ENCODE results near the gene IGFBP4. TPM values are rescaled to one million over a fixed set of nuclear protein-coding genes. Genes with fewer than 3 reads are reported as not detected.

The IGFBP4 gene
- total and polyA plus RNA-seq, 2 of the 4 experiments (the other 2 are of a cell fraction), result 308 to 1,187 TPM

DNA sequence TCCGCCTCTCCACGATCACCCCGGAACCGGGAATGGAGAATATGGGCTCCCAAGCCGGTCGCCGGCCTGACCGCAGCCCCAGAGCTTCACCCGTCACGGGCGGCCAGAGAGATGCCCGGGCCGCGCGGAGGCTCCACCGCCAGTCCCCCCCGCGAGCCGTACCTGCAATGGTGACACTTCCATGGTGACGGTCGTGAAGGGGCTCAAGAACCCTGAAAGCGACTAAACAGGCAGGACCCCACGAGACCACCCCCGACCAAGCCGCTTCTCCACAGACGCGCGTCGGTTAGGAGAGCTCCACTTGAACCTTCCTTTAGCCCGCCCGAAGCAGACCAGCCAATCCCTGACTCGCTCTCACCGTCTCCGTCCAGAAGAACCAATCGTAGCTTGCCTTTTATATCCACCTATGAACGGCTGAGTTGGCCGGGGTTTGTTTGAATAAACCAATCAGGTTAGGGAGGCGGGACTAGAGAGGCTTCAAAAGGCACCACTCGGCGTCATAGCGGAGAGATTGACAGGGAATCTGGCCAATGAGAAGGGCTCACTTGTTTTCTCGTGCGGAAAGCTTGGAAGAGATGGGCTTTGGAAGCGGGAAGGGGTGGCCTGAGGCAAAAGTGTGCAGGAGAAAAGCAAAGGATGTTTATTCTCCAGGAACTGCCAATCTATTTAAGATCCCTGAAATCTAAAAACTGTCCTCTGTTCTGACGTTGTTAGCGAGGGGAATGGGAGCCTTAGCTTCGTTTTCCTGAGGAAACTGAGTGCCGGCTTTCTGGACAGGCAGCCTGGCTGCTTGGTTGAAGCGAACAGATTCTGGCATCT lies 25.4 kb upstream of the IGFBP4 start, which contains the start of gene TOP2A (continued):
- TF ChIP-seq RCOR1 (IDR thresholded peaks at IDR 0.05; ENCODE audit: insufficient replicate concordance, low read length) (no peak), CHD1 (IDR thresholded peaks at IDR 0.05; ENCODE audit: low read depth, low read length) (no peak)

DNA sequence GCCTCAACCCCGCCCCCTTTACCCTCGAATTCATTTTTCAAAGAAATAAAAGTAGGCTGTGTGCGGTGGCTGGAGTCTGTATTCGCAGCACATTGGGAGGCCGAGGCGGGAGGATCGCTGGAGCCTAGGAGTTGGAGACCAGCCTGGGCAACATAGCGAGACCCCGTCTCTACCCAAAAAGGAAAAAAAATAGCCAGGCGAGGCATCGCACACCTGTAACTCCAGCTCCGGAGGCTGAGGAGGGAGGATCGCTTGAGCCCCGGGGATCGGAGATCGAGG lies 24.9 kb upstream of the IGFBP4 start:
- Histone ChIP-seq H2AFZ (replicated peaks; ENCODE audit: low read length, poor library complexity) (peak overlapping the region; percentile 96), H2BK15ac (ENCODE audit: low read depth, low read length) (no peak overlapping the region), H2BK20ac (ENCODE audit: low read depth, low read length) (no peak overlapping the region), H3K27me3 (ENCODE audit: control insufficient read depth, insufficient read depth, low read length) (no peaks in the 10 kb centered on the region), H3K4ac (ENCODE audit: low read depth, low read length) (peak overlapping the region; percentile 49), H3K27ac (ENCODE audit: insufficient read depth, low read length) (peak overlapping the region; percentile 5; the same call in 1 of the 2 replicates), H2BK5ac (ENCODE audit: low read depth, low read length, poor library complexity, severe bottlenecking) (peak overlapping the region; percentile 23), H3K56ac (ENCODE audit: extremely low read depth, insufficient read depth, low read length) (peak overlapping the region; percentile 78), H3K9me1 (ENCODE audit: insufficient read depth, low read length) (no peaks in the 10 kb centered on the region), H4K8ac (ENCODE audit: low read depth in 2 of 2, low read length in 2 of 2) (peak overlapping the region; percentile 18 to 86; a peak in 3 of 4 replicates), H3K23ac (ENCODE audit: low read depth, low read length) (peak overlapping the region; percentile 63; the same call in 1 of the 2 replicates), H3K18ac (ENCODE audit: low read depth, low read length) (no peak overlapping the region), H3K4me1 (ENCODE audit: control insufficient read depth, insufficient read depth, low read length) (no peaks in the 10 kb centered on the region), H4K5ac (ENCODE audit: low read depth, low read length) (no peak overlapping the region), H2AK5ac (ENCODE audit: low read depth, low read length) (peak overlapping the region; percentile 20; the same call in 1 of the 2 replicates), H3K9ac (ENCODE audit: low read depth, low read length) (peak overlapping the region; percentile 46; the same call in 1 of the 2 replicates), H3K4me2 (ENCODE audit: low read depth, low read length) (peak overlapping the region; percentile 84), H3K4me3 (ENCODE audit: insufficient read depth, low read depth, low read length) (peak overlapping the region; percentile 58), H2AK9ac (replicated peaks; ENCODE audit: low read depth, low read length, poor library complexity) (peak overlapping the region; percentile 62), H3K79me1 (ENCODE audit: low read depth in 1 of 2, low read length in 2 of 2) (peaks cover 16% of the 10 kb centered on the region in 2 experiments), H2BK120ac (ENCODE audit: low read depth, low read length) (no peak overlapping the region), H4K91ac (ENCODE audit: insufficient read depth, low read depth, low read length) (peak overlapping the region; percentile 70; the same call in 1 of the 2 replicates), H3K36me3 (ENCODE audit: control insufficient read depth, insufficient read depth, low read length) (no peaks in the 10 kb centered on the region), H3K14ac (replicated peaks; ENCODE audit: low read depth, low read length) (no peak overlapping the region), H4K20me1 (ENCODE audit: insufficient read depth, low read length) (no peaks in the 10 kb centered on the region), H3K9me3 (ENCODE audit: control insufficient read depth, insufficient read depth, low read length) (no peaks in the 10 kb centered on the region)
- dilution Hi-C loops (cut with HindIII; ENCODE audit: low sequenced_read_pairs, unreplicated experiment), result no loop called here
- CTCF ChIA-PET, result interaction anchor here (1.2 to 2.0 kb wide), 3 partner anchors 11 to 142 kb away, joined by 3 to 9 read pairs (median 5); no protein-coding TSS in a partner anchor
- ATAC-seq (ENCODE audit: low read depth) (no peak), DNase-seq (no peak)
- no TSS peak for BruUV-seq (replicated peaks)
- in situ Hi-C loops (cut with MboI; ENCODE audit: low sequenced_read_pairs), result no loop called here
- 20% methylated on average over 2 of the region's 16 CpGs; no CpG with 5 or more reads in 1 of the 2 experiments for WGBS, 2 experiments (ENCODE audit: extremely low coverage in 2 of 2, insufficient read length in 1 of 2)
- intact Hi-C loops (cut with micrococcal nuclease), result no loop called here
- POLR2A ChIA-PET (ENCODE audit: unreplicated experiment), result interaction anchor here (1.5 kb wide), 1 partner anchor 8 kb away, joined by 3 read pairs; no protein-coding TSS in a partner anchor
- TF ChIP-seq, protein P1, sequence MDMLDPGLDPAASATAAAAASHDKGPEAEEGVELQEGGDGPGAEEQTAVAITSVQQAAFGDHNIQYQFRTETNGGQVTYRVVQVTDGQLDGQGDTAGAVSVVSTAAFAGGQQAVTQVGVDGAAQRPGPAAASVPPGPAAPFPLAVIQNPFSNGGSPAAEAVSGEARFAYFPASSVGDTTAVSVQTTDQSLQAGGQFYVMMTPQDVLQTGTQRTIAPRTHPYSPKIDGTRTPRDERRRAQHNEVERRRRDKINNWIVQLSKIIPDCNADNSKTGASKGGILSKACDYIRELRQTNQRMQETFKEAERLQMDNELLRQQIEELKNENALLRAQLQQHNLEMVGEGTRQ (IDR thresholded peaks at IDR 0.05; ENCODE audit: low read depth, low read length), result no peak
- no peak for TF ChIP-seq MAFK (IDR thresholded peaks at IDR 0.05; ENCODE audit: low read depth, low read length)
- no peak for TF ChIP-seq MXI1 (IDR thresholded peaks at IDR 0.05; ENCODE audit: borderline replicate concordance, low read depth, low read length)
- TF ChIP-seq ELK1 (IDR thresholded peaks at IDR 0.05; ENCODE audit: borderline replicate concordance, low read depth, low read length), result no peak
- no peak for TF ChIP-seq MAZ (IDR thresholded peaks at IDR 0.05; ENCODE audit: borderline replicate concordance, low read depth, low read length)
- TF ChIP-seq CTCF (conservative IDR thresholded peaks at IDR 0.05; ENCODE audit: low read depth, low read length), result no peak
- TF ChIP-seq RFX5 (IDR thresholded peaks at IDR 0.05; ENCODE audit: low read depth, low read length), result no peak
- TF ChIP-seq CHD1 (IDR thresholded peaks at IDR 0.05; ENCODE audit: low read depth, low read length), result no peak
- TF ChIP-seq SMC3 (IDR thresholded peaks at IDR 0.05; ENCODE audit: low read depth, low read length), result no peak
- no peak for TF ChIP-seq RCOR1 (IDR thresholded peaks at IDR 0.05; ENCODE audit: insufficient replicate concordance, low read length)
- no peak for TF ChIP-seq FOS (IDR thresholded peaks at IDR 0.05; ENCODE audit: low read depth, low read length)
